SU-DHL-6 (cell line): ENCODE data around the gene EFNA5.

Source experiments
- H2AFZ ChIP-seq: fragments of 200-600 bp; sonication (generic); 2 replicates; pipeline ENCODE4 v1.6.1; 2014; ENCODE audit warnings: low read depth, mild to moderate bottlenecking, moderate library complexity, mixed read lengths, antibody characterized with exemption, low read length; ENCODE audit not compliant: severe bottlenecking
- H3F3A ChIP-seq: fragments of 200-600 bp; shearing (Covaris generic); 2 replicates; pipeline ENCODE4 v1.6.0; 2016; ENCODE audit warnings: antibody characterized with exemption, mild to moderate bottlenecking; ENCODE audit not compliant: insufficient read depth
- H3K27ac ChIP-seq: fragments of 200-600 bp; sonication (generic); 2 replicates; pipeline ENCODE4 v1.5.1; 2016; ENCODE audit warnings: low read depth, mild to moderate bottlenecking, low read length, moderate library complexity, mixed read lengths
- H3K27me3 ChIP-seq: fragments of 200-600 bp; sonication (generic), shearing (Covaris generic); 2 replicates; pipeline ENCODE4 v1.6.0; 2014; ENCODE audit warnings: mild to moderate bottlenecking, low read length
- H3K36me3 ChIP-seq: fragments of 200-600 bp; sonication (generic); 2 replicates; pipeline ENCODE4 v1.6.1; 2014; ENCODE audit warnings: mild to moderate bottlenecking, low read length, mixed read lengths
- H3K4me2 ChIP-seq: fragments of 300-600, 200-600 bp; shearing (Covaris generic), sonication (generic); 2 replicates; pipeline ENCODE4 v1.6.0; 2014; ENCODE audit warnings: low read length, low read depth, mild to moderate bottlenecking; ENCODE audit not compliant: poor library complexity, severe bottlenecking
- H3K4me3 ChIP-seq: fragments of 200-600 bp; sonication (generic); 2 replicates; pipeline ENCODE4 v1.5.1; 2014; ENCODE audit warnings: antibody characterized with exemption, low read length, mild to moderate bottlenecking, mixed read lengths; ENCODE audit not compliant: insufficient read depth, poor library complexity, severe bottlenecking
- H3K79me2 ChIP-seq: fragments of 200-600 bp; sonication (generic); 2 replicates; pipeline ENCODE4 v1.6.1; 2014; ENCODE audit warnings: mild to moderate bottlenecking, low read length, moderate library complexity; ENCODE audit not compliant: insufficient read depth
- H3K9ac ChIP-seq: fragments of 200-600 bp; sonication (generic); 2 replicates; pipeline ENCODE4 v1.7.0; 2014; ENCODE audit warnings: mild to moderate bottlenecking, low read length
- H3K9me2 ChIP-seq: fragments of 200-600 bp; sonication (generic); replicated peaks from 2 replicates; pipeline ENCODE4 v1.6.1; 2014; ENCODE audit warnings: low read length; ENCODE audit not compliant: insufficient read depth
- H3K9me3 ChIP-seq: fragments of 200-600 bp; sonication (generic); 2 replicates; pipeline ENCODE4 v1.6.1; 2014; ENCODE audit warnings: low read length, mixed read lengths; ENCODE audit not compliant: insufficient read depth
- H4K20me1 ChIP-seq: fragments of 200-600 bp; sonication (generic); 2 replicates; pipeline ENCODE4 v1.6.1; 2014; ENCODE audit warnings: low read depth, mild to moderate bottlenecking, antibody characterized with exemption, low read length, moderate library complexity, mixed read lengths
- CTCF ChIP-seq: fragments of 200-600 bp; sonication (generic); IDR thresholded peaks from one replicate; pipeline ENCODE4 v1.5.1; 2017; ENCODE audit warnings: antibody characterized with exemption, mild to moderate bottlenecking, low read length, moderate library complexity; ENCODE audit not compliant: insufficient read depth, poor library complexity, severe bottlenecking
- EZH2phosphoT487 ChIP-seq: fragments of 200-600 bp; sonication (generic), shearing (Covaris generic); conservative IDR thresholded peaks from 2 replicates; pipeline ENCODE4 v1.6.1; 2018; ENCODE audit warnings: mild to moderate bottlenecking, antibody characterized with exemption, low read length, moderate library complexity, mixed read lengths

The EFNA5 gene

GRCh38 chr5:107653685-107654084 is 17.1 kb downstream of the EFNA5 start:
- Histone ChIP-seq H3F3A (no peaks in the 10 kb centered on the region), H3K27ac (no peak overlapping the region), H3K36me3 (no peaks in the 10 kb centered on the region), H3K9me2 (no peaks in the 10 kb centered on the region), H3K9ac (no peak overlapping the region), H3K9me3 (no peaks in the 10 kb centered on the region), H4K20me1 (no peaks in the 10 kb centered on the region), H2AFZ (no peak overlapping the region), H3K79me2 (no peaks in the 10 kb centered on the region), H3K4me3 (no peak overlapping the region), H3K4me2 (no peak overlapping the region), H3K27me3 (no peaks in the 10 kb centered on the region)
- TF ChIP-seq CTCF (no peak), EZH2phosphoT487 (no peak)

GRCh38 chr5:107652839-107653607 is 17.7 kb downstream of the EFNA5 start:
- TF ChIP-seq EZH2phosphoT487 (no peak), CTCF (no peak)
- H3K9me3 ChIP-seq, result no peaks in the 10 kb centered on the region
- no peaks in the 10 kb centered on the region for H3K36me3 ChIP-seq
- H3K27ac ChIP-seq, result no peak overlapping the region
- H3K4me3 ChIP-seq, result no peak overlapping the region
- no peak overlapping the region for H3K4me2 ChIP-seq
- no peaks in the 10 kb centered on the region for H3K79me2 ChIP-seq
- H3K9ac ChIP-seq, result no peak overlapping the region
- H3K9me2 ChIP-seq, result no peaks in the 10 kb centered on the region
- H4K20me1 ChIP-seq, result no peaks in the 10 kb centered on the region
- H3F3A ChIP-seq, result no peaks in the 10 kb centered on the region
- H2AFZ ChIP-seq, result no peak overlapping the region
- no peaks in the 10 kb centered on the region for H3K27me3 ChIP-seq

GRCh38 chr5:107652408-107652807 is 18.3 kb downstream of the EFNA5 start:
- Histone ChIP-seq H3K4me2 (no peak overlapping the region), H3K79me2 (no peaks in the 10 kb centered on the region)
- no peak for TF ChIP-seq EZH2phosphoT487
- no peak for TF ChIP-seq CTCF

More at GRCh38 chr5:107652408-107652807, 18.3 kb downstream of the EFNA5 start:
- Histone ChIP-seq H2AFZ (no peak overlapping the region), H3K9ac (no peak overlapping the region), H3K9me2 (no peaks in the 10 kb centered on the region), H3F3A (no peaks in the 10 kb centered on the region), H3K4me3 (no peak overlapping the region), H3K27ac (no peak overlapping the region), H3K27me3 (no peaks in the 10 kb centered on the region), H4K20me1 (no peaks in the 10 kb centered on the region), H3K9me3 (no peaks in the 10 kb centered on the region), H3K36me3 (no peaks in the 10 kb centered on the region)
